ENCODE results near the gene SNAP91.

DNA sequence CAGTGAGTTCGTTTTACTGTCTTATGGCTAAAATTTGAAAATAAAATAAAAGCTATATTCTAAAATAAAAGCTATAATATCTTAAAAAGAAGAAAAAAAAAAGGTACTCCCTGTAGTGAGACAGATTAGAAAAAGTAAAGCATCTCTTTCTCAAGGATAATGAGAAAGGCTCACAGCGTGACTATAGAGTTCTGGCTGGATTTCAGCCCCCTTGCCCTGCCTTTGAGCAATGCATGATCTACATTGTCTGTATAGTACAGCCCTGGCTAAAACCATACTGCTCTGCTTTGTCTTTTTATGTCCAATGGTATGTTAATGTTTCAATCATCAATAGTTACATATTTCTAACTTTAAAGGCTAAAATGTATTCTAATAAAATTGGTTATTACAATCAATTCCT is 105.3 kb downstream of the SNAP91 start:
- no peak for TF ChIP-seq YY1 (IDR thresholded peaks at IDR 0.05; ENCODE audit: insufficient read depth, insufficient read length)
- no peak for TF ChIP-seq ZNF274 (IDR thresholded peaks at IDR 0.05; ENCODE audit: low read depth, low read length)

Measured in NT2/D1 (cell line).